NCI-H1105 (cell line): ENCODE measurements around the gene COL27A1.
"Not testable (repeated sequence)": the region's sequence is repeated elsewhere in the genome, so short reads cannot be mapped to it uniquely, and the experiment has no call there.

ENCODE experiments used
- DNase-seq: peaks from one replicate; lab custom pipeline; 2025; lab: John Stamatoyannopoulos, UW

Gene COL27A1

GRCh38 chr9:114308361-114308950 lies 153.1 kb downstream of the COL27A1 start:
- DNase-seq, result no peak

GRCh38 chr9:114309096-114309495 lies 153.8 kb downstream of the COL27A1 start:
- DNase-seq, result no peak

GRCh38 chr9:114310471-114311450 lies 155.4 kb downstream of the COL27A1 start:
- DNase-seq, result no peak

DNA sequence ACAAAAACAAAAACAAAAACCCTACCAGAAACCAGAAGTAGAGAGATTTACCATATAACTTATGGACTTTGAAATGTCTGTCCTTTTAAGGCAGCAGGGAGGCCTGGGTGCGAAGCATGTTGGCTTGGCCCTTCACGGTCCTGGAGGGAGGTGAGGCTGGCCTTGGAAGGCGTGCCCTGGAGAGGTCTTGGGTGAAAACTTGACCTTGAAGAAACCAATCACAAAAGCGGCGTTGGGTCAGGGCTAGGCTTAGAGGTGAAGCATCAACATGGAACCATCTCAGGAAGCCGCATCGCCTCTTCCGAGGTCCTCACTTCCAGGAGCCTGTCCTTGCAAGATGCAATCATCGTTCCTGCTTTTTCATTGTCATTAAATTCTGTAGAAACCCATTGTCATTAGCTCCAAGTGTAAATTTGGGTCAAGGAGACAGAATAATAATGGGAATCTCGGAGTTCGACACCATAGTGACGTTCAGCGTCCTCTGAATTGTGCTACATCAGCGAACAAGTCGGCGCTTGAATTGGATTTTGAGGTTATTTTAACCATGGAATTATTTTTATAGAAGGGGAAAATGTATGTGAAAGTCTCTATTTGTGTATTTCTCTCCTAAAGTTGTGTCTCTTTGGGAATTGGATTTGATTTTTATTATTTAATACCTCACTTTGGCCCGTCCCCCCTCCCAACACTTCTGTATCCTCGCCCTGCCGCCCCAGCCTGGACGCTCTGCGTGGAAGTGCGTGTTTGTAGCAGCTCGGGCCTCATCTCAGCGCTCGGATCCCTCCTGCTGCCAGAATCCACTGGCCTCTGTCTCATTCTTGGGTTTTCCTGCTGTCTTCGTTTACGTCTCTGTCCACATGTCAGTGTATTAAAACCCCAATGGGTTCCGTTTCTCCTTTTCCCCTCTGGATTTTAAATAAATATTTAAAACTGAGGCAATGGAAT lies 156.5 kb downstream of the COL27A1 start:
- no peak for DNase-seq

DNA sequence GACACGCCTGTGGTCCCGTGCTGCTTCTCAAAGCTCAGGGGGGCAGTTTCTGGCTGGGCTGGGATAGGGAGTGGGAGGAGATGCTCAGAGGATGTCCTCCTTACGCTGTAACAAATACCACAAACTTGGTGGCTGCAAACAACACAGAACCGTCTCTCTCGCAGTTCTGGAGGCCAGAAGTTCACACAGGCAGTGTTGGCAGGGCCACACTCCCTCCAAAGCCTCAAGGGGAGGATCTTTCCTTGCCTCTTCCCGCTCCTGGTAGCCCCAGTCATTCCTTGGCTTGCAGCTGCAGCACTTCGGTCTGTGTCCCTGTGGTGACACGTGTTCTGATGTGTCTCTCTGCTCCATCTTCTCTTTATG lies 157.2 kb downstream of the COL27A1 start:
- no peak for DNase-seq

DNA sequence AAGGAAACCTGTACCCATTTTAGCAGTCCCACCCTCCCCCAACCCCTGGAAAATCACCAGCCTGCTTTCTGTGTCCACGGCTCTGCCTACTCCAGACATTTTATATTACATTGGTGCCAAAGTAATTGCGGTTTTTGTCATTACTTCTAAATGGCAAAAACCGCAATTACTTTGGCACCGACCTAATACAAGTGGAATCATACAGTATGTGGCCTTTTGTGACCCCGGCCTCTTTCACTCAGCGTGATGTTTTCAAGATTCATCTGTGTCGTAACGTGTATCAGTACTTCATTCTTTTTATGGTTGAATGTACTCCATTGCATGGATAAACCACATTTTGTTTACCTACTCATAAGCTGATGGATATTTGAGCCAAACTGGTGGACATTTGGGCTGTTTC lies 157.8 kb downstream of the COL27A1 start:
- DNase-seq, result no peak

GRCh38 chr9:114314256-114314867 lies 159.0 kb downstream of the COL27A1 start:
- DNase-seq, result no peak

- no peak for DNase-seq
Measured at GRCh38 chr9:114314881-114315722, 159.8 kb downstream of the COL27A1 start.

- DNase-seq, result no peak
Measured at GRCh38 chr9:114315723-114316363, 160.5 kb downstream of the COL27A1 start.

DNA sequence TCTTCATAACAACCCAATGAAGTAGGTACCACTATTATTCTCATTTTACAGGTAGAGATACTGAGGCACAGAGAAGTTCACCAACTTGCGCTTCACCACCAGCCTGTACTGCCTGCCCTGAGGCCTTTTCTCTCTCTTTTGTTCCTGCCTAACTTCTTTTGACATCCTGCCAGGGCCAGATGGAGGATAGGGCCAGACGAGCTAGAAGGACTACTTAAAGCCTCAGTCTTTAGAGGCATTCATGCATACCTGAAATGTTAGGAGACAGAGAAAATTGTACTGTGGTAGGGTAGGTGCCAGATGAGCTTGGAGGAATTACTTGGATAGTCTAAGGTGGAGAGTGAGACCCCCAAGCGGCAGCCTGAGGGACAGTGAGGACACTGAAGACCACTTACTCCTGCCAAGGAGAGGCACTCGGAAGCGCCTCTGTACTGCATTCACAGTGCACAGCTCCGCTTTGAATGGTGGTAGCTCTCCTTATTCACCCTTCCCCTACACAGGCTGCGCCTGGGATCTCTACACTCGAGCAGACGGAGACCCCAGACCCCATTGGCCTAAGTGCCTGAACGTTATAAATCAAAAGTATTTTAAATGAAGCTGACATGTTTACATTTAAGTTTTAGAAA lies 161.4 kb downstream of the COL27A1 start:
- peak; percentile 5 for DNase-seq

DNA sequence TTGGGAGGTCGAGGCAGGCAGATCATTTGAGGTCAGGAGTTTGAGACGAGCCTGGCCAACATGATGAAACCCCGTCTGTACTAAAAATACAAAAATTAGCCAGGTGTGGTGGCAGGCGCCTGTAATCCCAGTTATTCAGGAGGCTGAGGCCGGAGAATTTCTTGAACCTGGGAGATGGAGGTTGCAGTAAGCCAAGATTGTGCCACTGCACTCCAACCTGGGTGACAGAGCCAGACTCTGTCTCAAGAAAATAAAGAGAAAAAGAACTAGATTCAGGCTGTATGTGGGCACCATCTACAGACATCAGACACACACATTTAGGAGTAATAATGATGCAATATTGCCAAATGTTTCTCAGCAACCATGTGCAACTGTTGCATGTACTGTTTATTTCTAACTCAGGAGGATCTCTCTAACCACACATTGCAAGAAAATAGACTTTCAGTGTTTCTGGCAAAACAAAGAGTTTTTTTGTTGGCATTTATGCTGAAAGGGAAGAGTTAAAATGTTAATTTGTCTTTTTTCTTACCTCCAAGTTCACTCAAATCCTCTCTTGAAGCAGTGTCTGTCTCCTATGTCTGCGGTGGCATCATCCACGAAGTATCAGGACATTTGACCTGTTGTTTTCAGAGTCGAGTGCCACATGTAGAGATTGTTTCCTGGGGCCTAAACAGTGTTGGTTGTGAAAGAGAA lies 162.5 kb downstream of the COL27A1 start:
- DNase-seq, result no peak

DNA sequence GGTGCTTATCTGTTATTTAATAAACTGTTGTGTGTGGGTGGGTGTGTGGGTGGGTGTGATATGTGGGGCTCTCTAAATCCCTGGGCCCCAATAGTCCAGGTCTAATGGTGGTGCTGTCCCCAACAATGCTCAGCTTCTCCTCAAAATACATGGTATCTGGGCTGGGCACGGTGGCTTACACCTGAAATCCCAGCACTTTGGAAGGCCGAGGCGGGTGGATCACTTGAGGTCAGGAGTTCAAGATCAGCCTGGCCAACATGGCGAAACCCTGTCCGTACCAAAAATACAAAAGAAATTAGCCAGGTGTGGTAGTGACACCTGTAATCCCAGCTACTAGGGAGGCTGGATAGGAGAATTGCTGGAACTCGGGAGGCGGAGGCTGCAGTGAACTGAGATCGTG lies 163.1 kb downstream of the COL27A1 start:
- DNase-seq, result no peak

- peak; percentile 67 for DNase-seq
Measured at GRCh38 chr9:114319147-114319546, 163.8 kb downstream of the COL27A1 start.

DNA sequence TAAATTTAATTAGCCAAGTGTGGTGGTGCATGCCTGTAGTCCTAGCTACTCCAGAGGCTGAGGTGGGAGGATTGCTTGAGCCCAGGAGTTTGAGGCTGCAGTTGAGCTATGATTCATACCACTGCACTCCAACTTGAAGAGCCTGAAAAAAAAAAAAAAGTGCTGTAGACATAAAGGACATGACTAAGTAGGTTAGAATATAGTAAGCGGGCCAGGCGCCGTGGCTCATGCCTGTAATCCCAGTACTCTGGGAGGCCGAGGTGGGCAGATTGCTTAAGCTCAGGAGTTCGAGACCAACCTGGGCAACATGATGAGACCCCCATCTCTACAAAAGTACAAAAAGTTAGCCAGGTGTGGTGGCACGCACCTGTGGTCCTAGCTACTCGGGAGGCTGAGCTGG lies 165.4 kb downstream of the COL27A1 start:
- DNase-seq, result not testable (repeated sequence)

DNA sequence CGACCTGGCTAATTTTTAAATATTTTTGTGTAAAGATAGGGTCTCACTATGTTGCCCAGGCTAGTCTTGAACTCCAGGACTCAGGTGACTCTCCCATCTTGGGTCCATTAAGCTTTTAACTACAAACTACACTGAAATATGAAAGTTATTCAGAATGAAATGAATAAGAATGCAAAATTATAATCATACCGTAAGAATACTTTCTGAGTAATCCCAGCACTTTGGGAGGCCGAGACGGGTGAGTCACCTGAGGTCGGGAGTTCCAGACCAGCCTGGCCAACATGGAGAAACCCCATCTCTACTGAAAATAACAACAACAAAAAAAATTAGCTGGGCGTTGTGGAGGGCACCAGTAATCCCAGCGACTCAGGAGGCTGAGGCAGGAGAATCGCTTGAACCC lies 166.4 kb downstream of the COL27A1 start:
- no peak for DNase-seq

DNA sequence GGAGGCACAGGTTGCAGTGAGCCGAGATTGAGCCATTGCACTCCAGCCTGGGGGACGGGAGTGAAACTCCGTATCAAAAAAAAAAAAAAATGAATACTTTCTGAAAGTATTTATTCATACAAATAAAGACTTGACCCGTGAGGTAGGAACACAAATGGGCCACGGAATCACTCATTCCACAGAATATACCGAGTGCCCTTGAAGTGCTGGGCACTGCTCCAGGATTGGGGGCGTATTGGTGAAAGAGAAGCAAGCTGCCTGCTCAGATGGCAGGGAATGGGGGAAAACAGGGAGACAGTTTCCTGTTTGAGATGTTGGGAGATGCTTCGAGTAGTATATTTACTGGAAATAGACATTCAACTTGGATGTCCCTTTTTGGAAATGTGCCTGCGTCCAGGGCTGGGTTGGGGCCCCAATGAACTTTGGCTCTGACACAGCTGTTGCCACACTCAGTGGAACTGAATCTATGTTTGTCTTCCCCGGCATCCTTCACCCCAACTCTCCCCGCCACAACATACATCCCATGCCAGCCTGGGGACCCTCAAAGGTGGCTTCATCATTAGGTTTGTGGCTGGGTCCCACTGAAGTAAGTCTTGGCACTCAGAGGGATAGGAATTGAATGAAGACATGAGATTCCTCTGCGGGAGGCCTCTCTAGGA lies 167.0 kb downstream of the COL27A1 start:
- not testable (repeated sequence) for DNase-seq

GRCh38 chr9:114322831-114323531 lies 167.6 kb downstream of the COL27A1 start, which contains the start of gene ORM1:
Gene ORM1, plus strand, starts transcription at chr9:114323098. Its CDS starts 36 bp downstream, at chr9:114323134.
- DNase-seq, result not testable (repeated sequence)

DNA sequence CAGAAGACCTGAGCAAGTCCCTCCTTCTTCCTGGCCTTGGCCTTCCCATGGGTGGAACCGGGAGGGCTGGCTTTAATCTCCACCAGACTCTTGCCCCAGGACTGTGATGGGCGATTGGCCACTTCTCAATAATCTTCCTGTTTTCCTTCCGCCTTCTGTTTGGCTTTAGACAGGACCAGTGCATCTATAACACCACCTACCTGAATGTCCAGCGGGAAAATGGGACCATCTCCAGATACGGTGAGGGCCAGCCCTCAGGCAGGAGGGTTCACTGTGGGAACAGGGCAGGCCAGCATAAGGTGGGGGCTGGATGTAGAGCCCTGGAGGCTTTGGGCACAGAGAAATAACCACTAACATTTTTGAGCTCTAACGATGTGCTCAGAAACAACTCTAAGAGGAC lies 168.5 kb downstream of the COL27A1 start:
- not testable (repeated sequence) for DNase-seq
